Endothelial cell of umbilical vein (primary cell): ENCODE data around the gene NCOR1. TPM values are rescaled to one million over a fixed set of nuclear protein-coding genes. Genes with fewer than 3 reads are reported as not detected.

ENCODE experiments used
- BruUV-seq: library from RNA; stranded (reverse); fragments of 400-500 nt; replicated peaks from 2 replicates; lab custom pipeline; 2021; lab: Mats Ljungman, UMichigan
- CTCF ChIA-PET: fragments of 300-600, 350-600 bp; sonication (Branson Sonifier 250); formaldehyde crosslinking; loops from one replicate; lab custom pipeline; 2021; ENCODE audit warnings: antibody characterized with exemption, inconsistent platforms; lab: Charles Lee
- POLR2A ChIA-PET: fragments of 300-600, 350-600 bp; sonication (Branson Sonifier 250); formaldehyde crosslinking; loops from one replicate; lab custom pipeline; 2021; ENCODE audit warnings: antibody characterized with exemption, inconsistent platforms; lab: Charles Lee
- DNase-seq: peaks from one replicate; pipeline ENCODE4 v3.0.0-alpha.2; 2011; ENCODE audit warnings: low read depth, low spot score
- FAIRE-seq: peaks from 2 replicates; lab custom pipeline; 2011; peaks lifted over from hg19 to GRCh38; lab: Jason Lieb, UNC
- H2AFZ ChIP-seq: 2 replicates; pipeline ENCODE4 v1.6.0; 2012; ENCODE audit warnings: low read depth, low read length, control low read depth, inconsistent platforms
- H3K27ac ChIP-seq: 2 replicates; pipeline ENCODE4 v1.5.1; 2011; ENCODE audit warnings: low read depth, mild to moderate bottlenecking, control low read depth, low read length, moderate library complexity; ENCODE audit not compliant: insufficient read depth
- H3K27me3 ChIP-seq, 2 experiments: 2 replicates each; pipeline versions ENCODE4 v1.6.0 to v1.6.1; 2011; ENCODE audit warnings: low read length in 2 of 2, mixed read lengths in 1 of 2; ENCODE audit not compliant: control insufficient read depth in 2 of 2, insufficient read depth in 2 of 2
- H3K36me3 ChIP-seq, 2 experiments: 2 replicates in 1 of 2; 3 replicates in 1 of 2; pipeline ENCODE4 v1.5.1; 2011; ENCODE audit warnings: low read length in 2 of 2, mild to moderate bottlenecking in 1 of 2, moderate library complexity in 1 of 2; ENCODE audit not compliant: control insufficient read depth in 2 of 2, insufficient read depth in 2 of 2; ENCODE audit errors: extremely low read depth in 1 of 2
- H3K4me1 ChIP-seq: 3 replicates; pipeline ENCODE4 v1.5.1; 2011; ENCODE audit warnings: mild to moderate bottlenecking, low read length; ENCODE audit not compliant: control insufficient read depth, insufficient read depth; ENCODE audit errors: extremely low read depth
- H3K4me2 ChIP-seq: 2 replicates; pipeline ENCODE4 v1.6.1; 2011; ENCODE audit warnings: low read length, control low read depth, mixed read lengths; ENCODE audit not compliant: insufficient read depth
- H3K4me3 ChIP-seq, 3 experiments: fragments of 200-600 bp in 1 of 3; sonication (generic), shearing (Covaris generic) in 1 of 3; replicated peaks in 1 of 3; 2 replicates each; pipeline ENCODE4 v1.5.1; 2011 to 2016; ENCODE audit warnings: control low read depth in 3 of 3, low read length in 3 of 3, mild to moderate bottlenecking in 2 of 3, inconsistent platforms in 1 of 3, low read depth in 1 of 3, moderate library complexity in 1 of 3; ENCODE audit not compliant: insufficient read depth in 1 of 3
- H3K79me2 ChIP-seq: 2 replicates; pipeline ENCODE4 v1.6.0; 2012; ENCODE audit warnings: low read length, inconsistent platforms; ENCODE audit not compliant: control insufficient read depth, insufficient read depth
- H3K9ac ChIP-seq: replicated peaks from 2 replicates; pipeline ENCODE3; 2011; ENCODE audit warnings: low read length, control low read depth; ENCODE audit not compliant: insufficient read depth; ENCODE audit errors: extremely low read depth
- H3K9me1 ChIP-seq: replicated peaks from 3 replicates; pipeline ENCODE4 v1.6.0; 2011; ENCODE audit warnings: mild to moderate bottlenecking, low read length; ENCODE audit not compliant: control insufficient read depth, insufficient read depth; ENCODE audit errors: extremely low read depth
- H3K9me3 ChIP-seq: replicated peaks from 2 replicates; pipeline ENCODE4 v1.5.1; 2012; ENCODE audit warnings: low read length, inconsistent platforms; ENCODE audit not compliant: control insufficient read depth, insufficient read depth
- H4K20me1 ChIP-seq: replicated peaks from 2 replicates; pipeline ENCODE3; 2011; ENCODE audit warnings: mild to moderate bottlenecking, low read length; ENCODE audit not compliant: control insufficient read depth, insufficient read depth; ENCODE audit errors: extremely low read depth
- CTCF ChIP-seq, 2 donors: IDR thresholded peaks; 1 replicate in 1 of 2; 2 replicates in 1 of 2; pipeline ENCODE4 v1.5.1; 2011; ENCODE audit warnings: low read length in 2 of 2, mild to moderate bottlenecking in 2 of 2, moderate library complexity in 2 of 2, control low read depth in 1 of 2, inconsistent platforms in 1 of 2, low read depth in 1 of 2; ENCODE audit not compliant: insufficient read depth in 1 of 2; ENCODE audit errors: extremely low read depth in 1 of 2
- EZH2 ChIP-seq: IDR thresholded peaks from 2 replicates; pipeline ENCODE4 v1.6.1; 2012; ENCODE audit warnings: borderline replicate concordance, low read depth, mild to moderate bottlenecking, moderate library complexity, low read length, inconsistent platforms; ENCODE audit not compliant: severe bottlenecking
- FOS ChIP-seq: IDR thresholded peaks from 2 replicates; pipeline ENCODE4 v1.6.1; 2011; ENCODE audit warnings: mild to moderate bottlenecking, low read length, moderate library complexity, borderline replicate concordance; ENCODE audit not compliant: insufficient read depth
- GATA2 ChIP-seq: IDR thresholded peaks from 2 replicates; pipeline ENCODE4 v1.7.0; 2011; ENCODE audit warnings: low read depth, mild to moderate bottlenecking, moderate library complexity, mixed read lengths, low read length; ENCODE audit not compliant: insufficient read length, insufficient read depth
- JUN ChIP-seq: IDR thresholded peaks from 2 replicates; pipeline ENCODE4 v1.6.1; 2011; ENCODE audit warnings: borderline replicate concordance, low read depth; ENCODE audit not compliant: insufficient read length, insufficient read depth
- MAX ChIP-seq: IDR thresholded peaks from 2 replicates; pipeline ENCODE4 v1.6.1; 2011; ENCODE audit not compliant: insufficient read depth, insufficient read length
- MYC ChIP-seq: IDR thresholded peaks from one replicate; pipeline ENCODE4 v1.6.1; 2011; ENCODE audit warnings: mild to moderate bottlenecking, low read depth, low read length
- POLR2A ChIP-seq: IDR thresholded peaks from 2 replicates; pipeline ENCODE4 v1.6.1; 2012; ENCODE audit warnings: low read depth, mild to moderate bottlenecking, control low read depth, low read length
- POLR2AphosphoS5 ChIP-seq: IDR thresholded peaks from 2 replicates; pipeline ENCODE4 v1.6.1; 2012; ENCODE audit warnings: low read depth, mild to moderate bottlenecking, control low read depth, low read length, moderate library complexity; ENCODE audit not compliant: insufficient read depth
- dilution Hi-C: fragments of 300-500 bp; cut with MboI; formaldehyde crosslinking; loops from one replicate; pipeline ENCODE4 v1.15.0; 2019; ENCODE audit warnings: low sequenced_read_pairs; ENCODE audit not compliant: extremely low pct_ligation_motif_present
- intact Hi-C: fragments of 100-400 bp; cut with micrococcal nuclease; formaldehyde crosslinking; loops from one replicate; pipeline ENCODE4 v1.10.0; 2022
- polyA plus RNA-seq, 4 experiments: library from polyadenylated mRNA; depleted of rRNA in 3 of 4; stranded (reverse) in 3 of 4; unstranded in 1 of 4; fragments of >200 nt; gene quantifications; 2 replicates each; pipeline versions ENCODE4 v1.2.1 to v1.2.3, GENCODE V29; 2011 to 2012; ENCODE audit warnings: missing spikeins in 1 of 4
- total RNA-seq: library from RNA; stranded (reverse); gene quantifications from 2 replicates; pipeline ENCODE4 v1.2.3, GENCODE V29; 2021

The NCOR1 gene
- total and polyA plus RNA-seq, 2 donors (not counting 3 experiments of a cell fraction or from before 2014, with no cell fraction given), result 90.0 to 134 TPM

GRCh38 chr17:16243801-16244567 is 28.6 kb upstream of the NCOR1 start:
- Histone ChIP-seq H3K9ac (no peak overlapping the region), H3K4me3 (no peak overlapping the region), H3K4me1 (no peaks in the 10 kb centered on the region), H3K27me3 (no peaks in the 10 kb centered on the region), H2AFZ (no peak overlapping the region), H3K79me2 (no peaks in the 10 kb centered on the region), H3K9me3 (no peaks in the 10 kb centered on the region), H3K9me1 (no peaks in the 10 kb centered on the region), H4K20me1 (no peaks in the 10 kb centered on the region), H3K4me2 (no peak overlapping the region), H3K36me3 (no peaks in the 10 kb centered on the region), H3K27ac (no peak overlapping the region)
- dilution Hi-C loops, result no loop called here
- BruUV-seq, result no TSS peak
- ChIA-PET POLR2A (no interaction called here), CTCF (interaction anchor here (1.1 to 1.5 kb wide), 2 partner anchors 13 to 120 kb away, joined by 3 read pairs; no protein-coding TSS in a partner anchor)
- intact Hi-C loops, result no loop called here
- DNase-seq (no peak), FAIRE-seq (no peak)
- TF ChIP-seq GATA2 (no peak), EZH2 (no peak), POLR2A (no peak), JUN (no peak), FOS (no peak), POLR2AphosphoS5 (no peak), MAX (no peak), MYC (no peak), CTCF (IDR thresholded peaks at IDR 0.05; ENCODE audit: extremely low read depth in 1 of 2, insufficient read depth in 1 of 2, low read depth in 1 of 2, low read length in 2 of 2) (no peak)
